ENCODE results near the gene BCAS1. TPM values are rescaled to one million over a fixed set of nuclear protein-coding genes. Genes with fewer than 3 reads are reported as not detected.

The BCAS1 gene
- total and polyA plus RNA-seq, 10 of the 15 experiments (the other 5 are each of a cell fraction or from before 2014, with no cell fraction given) = 0.21 to 1.4 (median 0.55) TPM

DNA sequence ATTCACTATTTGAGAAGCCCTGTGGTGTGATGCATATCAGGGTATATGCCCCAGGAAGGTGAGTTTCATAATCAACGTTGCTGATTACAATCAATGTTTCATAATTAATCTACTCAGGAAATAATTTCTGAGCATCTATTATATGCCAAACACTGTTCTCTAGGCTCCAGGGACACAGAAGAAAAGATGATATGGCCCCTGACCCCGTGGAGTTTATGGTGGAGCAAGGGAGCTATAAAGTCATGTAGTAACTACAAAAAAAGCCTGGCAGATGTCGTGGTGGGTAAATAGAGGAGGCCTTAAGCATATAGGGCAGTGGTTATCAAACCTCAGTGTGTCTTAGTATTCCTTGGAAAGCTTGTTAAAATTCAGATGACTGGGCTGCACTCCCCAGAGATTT lies 40.1 kb upstream of the BCAS1 start:
- Histone ChIP-seq H3K9ac (ENCODE audit: control insufficient read depth, insufficient read depth, low read length) (no peak overlapping the region), H3K9me3 (replicated peaks; ENCODE audit: control insufficient read depth, insufficient read depth, low read length) (no peaks in the 10 kb centered on the region; the same call in 2 of the 3 replicates), H3K27me3 (replicated peaks in 1 of 2; ENCODE audit: control insufficient read depth in 2 of 2, insufficient read depth in 2 of 2, low read length in 1 of 2) (no peaks in the 10 kb centered on the region), H2AFZ (ENCODE audit: control insufficient read depth, low read depth, low read length) (no peak overlapping the region), H4K20me1 (ENCODE audit: control insufficient read depth, insufficient read depth) (no peaks in the 10 kb centered on the region), H3K36me3 (ENCODE audit: control insufficient read depth in 2 of 2, insufficient read depth in 2 of 2, low read length in 1 of 2) (no peaks in the 10 kb centered on the region), H3K4me3 (no peak overlapping the region), H3K4me1 (ENCODE audit: control insufficient read depth, insufficient read depth, low read length) (no peaks in the 10 kb centered on the region), H3K4me2 (ENCODE audit: control insufficient read depth, insufficient read depth) (no peak overlapping the region), H3K79me2 (ENCODE audit: control insufficient read depth, insufficient read depth, low read length) (no peaks in the 10 kb centered on the region), H3K27ac (ENCODE audit: control insufficient read depth, insufficient read depth) (no peak overlapping the region)
- no peak for ATAC-seq
- intact Hi-C loops (cut with micrococcal nuclease; ENCODE audit: unreplicated experiment) = no loop called here
- RAD21 ChIA-PET (ENCODE audit: unreplicated experiment) = no interaction called here
- POLR2A ChIA-PET = no interaction called here
- TF ChIP-seq MYB (IDR thresholded peaks at IDR 0.05; ENCODE audit: borderline replicate concordance, low read depth, low read length) (no peak), TAF1 (IDR thresholded peaks at IDR 0.05; ENCODE audit: borderline replicate concordance, low read depth, low read length) (no peak), HSF1 (IDR thresholded peaks at IDR 0.05; ENCODE audit: low read depth, low read length) (no peak), BMI1 (IDR thresholded peaks at IDR 0.05; ENCODE audit: borderline replicate concordance) (no peak), PAX8 (IDR thresholded peaks at IDR 0.05) (no peak), CHD2 (IDR thresholded peaks at IDR 0.05; ENCODE audit: borderline replicate concordance, low read depth, low read length) (no peak), WRNIP1 (IDR thresholded peaks at IDR 0.05; ENCODE audit: borderline replicate concordance, low read depth, low read length) (no peak), BHLHE40 (IDR thresholded peaks at IDR 0.05; ENCODE audit: borderline replicate concordance in 1 of 2, low read depth in 2 of 2, low read length in 1 of 2) (no peak), MTA3 (IDR thresholded peaks at IDR 0.05; ENCODE audit: borderline replicate concordance, low read length) (no peak), CEBPB (IDR thresholded peaks at IDR 0.05; ENCODE audit: borderline replicate concordance in 1 of 2, low read depth in 2 of 2, low read length in 2 of 2) (no peak), RBBP5 (conservative IDR thresholded peaks at IDR 0.05) (no peak), BCL11A (IDR thresholded peaks at IDR 0.05; ENCODE audit: low read depth, low read length) (no peak), RELA (IDR thresholded peaks at IDR 0.05; ENCODE audit: borderline replicate concordance, partially characterized antibody) (no peak)
- TF ChIP-seq, protein P1, sequence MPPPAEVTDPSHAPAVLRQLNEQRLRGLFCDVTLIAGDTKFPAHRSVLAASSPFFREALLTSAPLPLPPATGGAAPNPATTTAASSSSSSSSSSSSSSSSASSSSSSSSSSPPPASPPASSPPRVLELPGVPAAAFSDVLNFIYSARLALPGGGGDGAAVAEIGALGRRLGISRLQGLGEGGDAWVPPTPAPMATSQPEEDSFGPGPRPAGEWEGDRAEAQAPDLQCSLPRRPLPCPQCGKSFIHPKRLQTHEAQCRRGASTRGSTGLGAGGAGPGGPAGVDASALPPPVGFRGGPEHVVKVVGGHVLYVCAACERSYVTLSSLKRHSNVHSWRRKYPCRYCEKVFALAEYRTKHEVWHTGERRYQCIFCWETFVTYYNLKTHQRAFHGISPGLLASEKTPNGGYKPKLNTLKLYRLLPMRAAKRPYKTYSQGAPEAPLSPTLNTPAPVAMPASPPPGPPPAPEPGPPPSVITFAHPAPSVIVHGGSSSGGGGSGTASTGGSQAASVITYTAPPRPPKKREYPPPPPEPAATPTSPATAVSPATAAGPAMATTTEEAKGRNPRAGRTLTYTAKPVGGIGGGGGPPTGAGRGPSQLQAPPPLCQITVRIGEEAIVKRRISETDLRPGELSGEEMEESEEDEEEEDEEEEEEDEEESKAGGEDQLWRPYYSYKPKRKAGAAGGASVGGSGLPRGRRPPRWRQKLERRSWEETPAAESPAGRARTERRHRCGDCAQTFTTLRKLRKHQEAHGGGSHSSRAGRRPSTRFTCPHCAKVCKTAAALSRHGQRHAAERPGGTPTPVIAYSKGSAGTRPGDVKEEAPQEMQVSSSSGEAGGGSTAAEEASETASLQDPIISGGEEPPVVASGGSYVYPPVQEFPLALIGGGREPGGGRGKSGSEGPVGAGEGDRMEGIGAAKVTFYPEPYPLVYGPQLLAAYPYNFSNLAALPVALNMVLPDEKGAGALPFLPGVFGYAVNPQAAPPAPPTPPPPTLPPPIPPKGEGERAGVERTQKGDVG (CRISPR knock-in tag; IDR thresholded peaks at IDR 0.05) = no peak
- TF ChIP-seq, protein P2, sequence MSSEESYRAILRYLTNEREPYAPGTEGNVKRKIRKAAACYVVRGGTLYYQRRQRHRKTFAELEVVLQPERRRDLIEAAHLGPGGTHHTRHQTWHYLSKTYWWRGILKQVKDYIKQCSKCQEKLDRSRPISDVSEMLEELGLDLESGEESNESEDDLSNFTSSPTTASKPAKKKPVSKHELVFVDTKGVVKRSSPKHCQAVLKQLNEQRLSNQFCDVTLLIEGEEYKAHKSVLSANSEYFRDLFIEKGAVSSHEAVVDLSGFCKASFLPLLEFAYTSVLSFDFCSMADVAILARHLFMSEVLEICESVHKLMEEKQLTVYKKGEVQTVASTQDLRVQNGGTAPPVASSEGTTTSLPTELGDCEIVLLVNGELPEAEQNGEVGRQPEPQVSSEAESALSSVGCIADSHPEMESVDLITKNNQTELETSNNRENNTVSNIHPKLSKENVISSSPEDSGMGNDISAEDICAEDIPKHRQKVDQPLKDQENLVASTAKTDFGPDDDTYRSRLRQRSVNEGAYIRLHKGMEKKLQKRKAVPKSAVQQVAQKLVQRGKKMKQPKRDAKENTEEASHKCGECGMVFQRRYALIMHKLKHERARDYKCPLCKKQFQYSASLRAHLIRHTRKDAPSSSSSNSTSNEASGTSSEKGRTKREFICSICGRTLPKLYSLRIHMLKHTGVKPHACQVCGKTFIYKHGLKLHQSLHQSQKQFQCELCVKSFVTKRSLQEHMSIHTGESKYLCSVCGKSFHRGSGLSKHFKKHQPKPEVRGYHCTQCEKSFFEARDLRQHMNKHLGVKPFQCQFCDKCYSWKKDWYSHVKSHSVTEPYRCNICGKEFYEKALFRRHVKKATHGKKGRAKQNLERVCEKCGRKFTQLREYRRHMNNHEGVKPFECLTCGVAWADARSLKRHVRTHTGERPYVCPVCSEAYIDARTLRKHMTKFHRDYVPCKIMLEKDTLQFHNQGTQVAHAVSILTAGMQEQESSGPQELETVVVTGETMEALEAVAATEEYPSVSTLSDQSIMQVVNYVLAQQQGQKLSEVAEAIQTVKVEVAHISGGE (CRISPR knock-in tag; IDR thresholded peaks at IDR 0.05) = no peak
- no peak for DNase-seq (ENCODE audit: low read depth, low spot score)
- 16% methylated on average over 3 of the region's 3 CpGs for WGBS (ENCODE audit: insufficient coverage, insufficient replicate concordance, low lambda C conversion rate, missing lambda C conversion rate)
- FAIRE-seq = no peak
- in situ Hi-C loops (cut with MboI) = no loop called here
- no TSS peak for BruUV-seq (replicated peaks)
- CTCF ChIA-PET = interaction anchor here (0.6 to 0.7 kb wide), 2 partner anchors 46 to 90 kb away, joined by 3 read pairs; no protein-coding TSS in a partner anchor
- SMC1A ChIA-PET (ENCODE audit: uncharacterized antibody, unreplicated experiment) = interaction anchor here (1.1 kb wide), 1 partner anchor 109 kb away, joined by 4 read pairs; no protein-coding TSS in a partner anchor
